GM11168 (cell line): ENCODE data around the gene CADPS.

ENCODE experiments used
- in situ Hi-C: fragments of 300-500 bp; cut with MboI; formaldehyde crosslinking; loops from one replicate; pipeline ENCODE4 v1.12.0; 2022; ENCODE audit warnings: low sequenced_read_pairs; ENCODE audit not compliant: unreplicated experiment

CADPS gene

DNA sequence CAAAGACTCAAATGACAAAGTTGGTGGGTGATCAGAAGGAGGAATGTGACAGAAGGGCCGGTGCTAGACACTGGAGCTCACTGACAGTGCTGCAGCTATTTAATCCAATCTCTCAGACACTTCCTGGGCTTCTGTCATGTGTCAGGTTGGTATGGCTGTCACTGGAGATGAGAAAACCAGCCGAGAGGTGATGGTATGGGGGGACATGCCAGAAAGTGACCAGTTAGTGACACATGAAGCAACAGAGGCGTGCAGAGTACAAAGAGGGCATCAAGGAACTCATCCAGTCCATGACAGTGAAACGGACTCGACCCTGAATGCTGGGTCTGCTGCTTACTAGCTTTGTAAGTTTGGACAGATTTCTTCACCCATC is 219.5 kb downstream of the CADPS start:
- in situ Hi-C loops: loop anchor here (25.0 kb wide), 1 partner anchor 582 kb away; no protein-coding TSS in a partner anchor

DNA sequence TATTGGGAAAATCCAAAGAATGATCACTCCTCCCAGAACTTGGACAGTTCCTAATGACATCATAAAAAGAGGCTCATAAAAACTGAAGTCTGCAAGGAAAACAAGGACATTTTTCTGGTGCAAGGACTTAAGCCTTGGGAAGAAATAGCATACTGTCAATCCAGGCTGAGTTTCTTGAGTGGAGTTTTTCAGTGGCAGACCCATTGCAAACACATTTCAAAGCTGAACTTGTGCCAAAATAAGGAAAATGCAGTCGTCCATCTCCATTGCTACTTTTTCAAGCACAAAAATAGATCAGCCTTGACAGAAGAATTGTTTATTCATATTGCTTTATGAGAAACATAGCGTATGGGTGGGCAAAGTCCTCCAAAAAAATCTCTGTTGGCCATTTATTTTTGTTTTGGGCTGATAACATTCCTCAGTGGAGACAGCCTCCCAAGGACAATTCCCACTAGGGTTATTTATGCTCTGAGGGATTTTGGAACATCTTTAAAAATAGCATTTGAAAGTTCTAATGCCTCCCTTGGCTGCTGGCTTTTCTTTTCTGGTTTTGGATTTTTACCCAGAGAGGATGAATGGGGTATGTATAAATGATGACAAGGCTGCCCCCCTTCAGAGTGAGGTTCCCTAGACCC is 220.0 kb downstream of the CADPS start:
- in situ Hi-C loops: loop anchor here (25.0 kb wide), 1 partner anchor 582 kb away; no protein-coding TSS in a partner anchor

DNA sequence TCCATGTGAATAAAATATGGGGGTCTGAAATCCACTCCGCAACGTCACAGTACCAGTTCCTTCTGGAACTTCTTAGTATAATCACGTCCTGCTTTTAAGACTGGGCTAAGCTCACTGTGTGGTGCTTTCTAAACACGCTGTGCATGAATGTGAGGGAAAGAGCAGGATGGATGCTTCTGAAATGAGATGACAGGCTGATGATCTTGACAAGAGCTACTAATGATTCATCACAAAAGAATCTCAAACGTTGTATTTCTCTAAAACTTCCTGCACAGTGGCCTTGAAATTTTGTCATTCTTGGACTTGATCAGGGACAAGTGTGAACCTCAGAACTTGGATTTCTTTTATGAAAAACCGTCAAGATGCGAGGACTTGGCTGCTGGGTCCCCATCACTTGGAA is 221.4 kb downstream of the CADPS start:
- in situ Hi-C loops: loop anchor here (25.0 kb wide), 1 partner anchor 584 kb away; no protein-coding TSS in a partner anchor

DNA sequence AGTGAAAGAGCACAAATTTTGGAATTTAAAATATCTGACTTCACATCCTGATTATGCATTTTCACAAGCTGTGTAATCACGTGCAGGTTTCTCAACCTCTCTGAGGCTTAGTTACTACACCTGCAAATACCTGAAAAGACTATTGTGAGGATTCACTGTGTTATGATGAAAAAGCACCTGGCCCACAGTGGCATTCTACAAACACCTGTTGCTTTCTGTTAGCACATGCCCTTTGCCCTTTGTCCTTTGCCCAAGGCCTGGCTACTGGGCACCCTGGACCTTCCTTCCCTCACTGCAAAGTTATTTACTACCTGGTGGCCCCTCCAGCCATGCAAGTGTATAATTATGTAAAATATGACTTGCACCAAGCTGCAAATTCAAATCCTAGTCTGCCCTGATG is 227.5 kb downstream of the CADPS start:
- in situ Hi-C loops: no loop called here

DNA sequence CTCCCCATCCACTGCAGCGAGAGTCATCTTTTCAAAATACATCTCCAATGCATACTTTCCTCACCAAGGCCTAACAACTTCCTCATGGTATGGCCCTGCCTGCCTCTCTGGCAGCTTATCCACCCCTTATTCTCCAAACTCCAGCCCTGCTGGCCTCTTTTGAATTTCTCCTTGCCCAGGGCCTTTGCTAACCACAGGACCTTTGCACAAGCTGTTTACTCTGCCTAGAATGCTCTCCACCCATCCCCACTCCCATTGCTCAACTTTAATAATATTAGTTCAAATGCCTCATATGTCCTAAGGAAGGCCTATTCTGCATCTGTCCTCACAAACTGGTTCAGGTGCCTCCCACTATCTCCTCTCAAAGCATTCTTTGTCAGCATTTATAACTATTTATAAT is 230.7 kb downstream of the CADPS start:
- in situ Hi-C loops: no loop called here

DNA sequence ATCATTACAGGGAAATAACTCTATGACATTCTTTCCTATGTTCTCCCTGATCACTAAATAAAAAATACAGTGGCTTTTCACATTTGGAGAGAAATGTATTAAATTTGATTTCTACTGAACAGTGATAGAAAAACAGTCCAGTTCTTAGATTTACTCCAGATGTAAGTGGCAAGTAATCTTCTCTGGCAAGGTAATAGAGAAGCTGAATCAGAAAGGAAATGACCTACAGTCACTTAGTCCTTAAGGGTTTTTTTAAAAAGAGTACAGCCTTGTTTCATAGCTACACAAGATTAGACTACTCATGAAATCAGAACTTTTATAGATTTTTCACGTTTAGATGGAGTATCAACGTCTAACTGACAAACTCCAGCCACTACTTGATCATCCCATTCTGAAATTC is 236.9 kb downstream of the CADPS start:
- in situ Hi-C loops: no loop called here

DNA sequence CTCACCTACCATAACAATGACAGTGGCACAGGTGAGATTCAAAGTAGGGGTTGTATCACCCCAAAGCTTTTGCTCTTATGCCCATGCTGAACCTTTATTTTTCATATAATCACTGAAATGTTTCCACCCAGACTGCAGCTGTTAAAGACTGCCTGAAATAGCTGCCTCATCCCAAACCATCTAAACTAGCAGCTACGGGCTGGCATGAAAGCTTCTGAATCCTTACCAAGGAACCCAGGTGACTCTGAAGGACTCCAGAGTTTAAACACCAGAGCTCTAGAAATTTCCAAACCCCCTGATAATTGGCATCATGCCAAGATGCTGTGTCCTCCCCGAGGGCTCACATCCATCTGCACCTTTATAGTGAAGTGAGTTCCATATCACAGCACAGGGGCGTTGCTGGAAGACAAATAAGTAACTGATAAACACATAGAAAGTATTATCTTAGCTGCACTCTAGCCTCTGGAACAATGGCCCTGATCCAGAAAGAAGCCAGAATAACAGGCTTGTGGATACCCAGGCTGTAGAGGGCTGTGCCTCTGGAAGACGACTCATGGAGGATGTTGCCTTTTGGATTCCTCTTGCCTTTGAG is 238.9 kb downstream of the CADPS start:
- in situ Hi-C loops: no loop called here

DNA sequence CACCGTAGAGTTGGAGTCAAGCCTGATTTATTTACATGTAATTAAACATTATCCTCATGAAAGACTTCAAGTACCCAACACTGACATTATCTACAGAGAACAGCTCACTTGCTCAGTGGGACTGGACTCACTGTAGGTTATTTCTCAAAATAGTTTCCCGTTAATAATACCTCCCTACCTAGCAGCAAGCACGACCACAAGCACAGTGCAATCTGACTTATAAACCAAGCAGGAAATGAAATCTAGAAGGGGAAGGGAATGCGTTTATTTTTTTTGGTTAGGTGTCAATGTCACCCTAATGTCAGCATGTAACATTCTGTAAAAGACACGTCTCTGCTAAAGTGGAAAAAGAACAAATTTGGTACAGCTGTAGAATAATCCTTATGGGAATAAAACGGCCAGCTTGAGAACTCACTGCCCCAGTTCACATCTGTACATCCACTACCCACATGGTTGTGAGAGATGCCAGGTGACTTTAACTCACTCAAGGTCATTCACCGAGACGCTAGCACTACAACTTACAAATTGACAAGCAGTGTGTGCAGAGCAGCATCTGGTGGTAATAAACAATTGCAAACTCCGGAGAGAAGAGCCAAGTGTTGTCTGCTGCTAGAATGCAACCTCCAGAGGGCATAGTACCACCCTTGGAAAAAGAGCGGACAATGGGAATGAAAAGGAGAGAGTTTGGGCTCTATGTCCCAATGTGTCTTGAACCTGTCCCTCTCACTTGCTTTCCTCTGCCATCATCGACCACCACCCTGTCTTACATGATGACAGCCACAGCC is 242.5 kb downstream of the CADPS start:
- in situ Hi-C loops: no loop called here

DNA sequence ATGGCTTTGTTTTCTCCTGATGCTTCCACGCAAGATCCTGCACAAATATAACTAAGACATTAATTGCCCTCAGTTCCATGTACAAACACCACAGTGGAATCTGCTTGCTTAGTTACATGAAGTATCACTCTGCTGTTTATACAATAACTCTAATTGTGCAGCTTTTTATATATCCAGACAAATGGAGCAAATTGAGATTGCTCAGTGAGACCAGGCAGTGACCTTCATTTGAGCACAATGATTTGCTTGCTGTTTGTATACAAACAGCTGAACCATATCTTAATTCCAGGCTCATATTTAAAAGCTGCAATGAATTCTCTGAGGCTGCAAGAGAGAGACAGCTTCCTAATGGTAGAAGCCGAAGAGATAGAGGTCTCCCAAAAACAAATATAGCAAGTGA is 243.7 kb downstream of the CADPS start:
- in situ Hi-C loops: no loop called here

DNA sequence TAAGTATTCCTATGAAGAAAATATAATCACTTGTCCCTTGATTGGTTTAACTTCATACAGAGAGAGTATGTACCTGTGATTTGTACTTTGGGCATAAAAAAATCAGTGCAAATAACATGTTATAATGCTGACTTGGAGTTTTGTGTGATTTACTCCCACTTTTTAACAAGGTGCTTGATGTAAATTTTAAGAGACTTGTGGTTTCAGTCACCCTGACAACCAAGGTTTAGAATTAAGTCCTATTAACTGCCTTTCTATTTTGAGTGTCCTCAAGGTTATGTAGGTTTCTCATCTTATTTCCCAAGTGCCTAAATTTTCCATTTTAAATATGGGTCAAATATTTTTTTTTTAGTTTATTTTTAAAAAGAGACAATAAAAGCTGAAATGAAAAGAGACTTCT is 244.6 kb downstream of the CADPS start:
- in situ Hi-C loops: no loop called here

DNA sequence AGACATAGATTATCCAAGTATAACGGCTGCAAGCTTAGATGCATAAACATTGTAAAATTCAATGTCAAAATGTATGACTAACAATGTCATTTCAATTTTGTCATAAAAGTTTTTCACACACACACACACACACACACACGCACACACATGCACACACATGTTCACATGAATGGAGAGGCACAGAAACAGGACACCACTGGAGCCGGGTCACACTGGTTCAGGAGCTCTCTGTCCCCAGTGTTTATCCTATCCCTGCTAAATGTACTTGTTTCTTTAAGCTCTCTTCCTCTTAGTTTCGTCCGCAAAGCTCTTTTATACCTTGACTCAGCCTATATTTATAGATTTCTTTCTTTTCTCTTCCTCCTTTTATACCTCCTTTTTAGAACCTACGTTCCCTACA is 249.9 kb downstream of the CADPS start:
- in situ Hi-C loops: no loop called here

DNA sequence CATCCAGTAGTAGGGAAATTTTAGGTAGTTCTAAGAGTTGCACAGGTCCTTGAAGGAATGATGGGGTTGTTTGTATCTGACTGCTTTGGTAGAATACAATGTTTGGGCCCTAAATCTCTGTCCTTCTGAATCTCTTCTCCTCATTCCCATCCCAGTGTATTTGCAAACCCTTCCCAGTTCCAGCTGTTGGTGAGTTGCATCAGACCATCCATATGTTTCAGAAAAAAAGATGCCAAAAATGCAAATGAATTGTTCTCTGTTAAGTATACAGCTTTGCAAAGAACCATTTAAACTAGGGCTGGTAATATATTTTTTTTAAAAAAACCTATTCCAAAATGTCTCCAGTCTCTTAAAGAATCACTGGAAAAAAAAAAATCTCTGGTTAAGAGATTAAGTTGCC is 251.0 kb downstream of the CADPS start:
- in situ Hi-C loops: no loop called here

DNA sequence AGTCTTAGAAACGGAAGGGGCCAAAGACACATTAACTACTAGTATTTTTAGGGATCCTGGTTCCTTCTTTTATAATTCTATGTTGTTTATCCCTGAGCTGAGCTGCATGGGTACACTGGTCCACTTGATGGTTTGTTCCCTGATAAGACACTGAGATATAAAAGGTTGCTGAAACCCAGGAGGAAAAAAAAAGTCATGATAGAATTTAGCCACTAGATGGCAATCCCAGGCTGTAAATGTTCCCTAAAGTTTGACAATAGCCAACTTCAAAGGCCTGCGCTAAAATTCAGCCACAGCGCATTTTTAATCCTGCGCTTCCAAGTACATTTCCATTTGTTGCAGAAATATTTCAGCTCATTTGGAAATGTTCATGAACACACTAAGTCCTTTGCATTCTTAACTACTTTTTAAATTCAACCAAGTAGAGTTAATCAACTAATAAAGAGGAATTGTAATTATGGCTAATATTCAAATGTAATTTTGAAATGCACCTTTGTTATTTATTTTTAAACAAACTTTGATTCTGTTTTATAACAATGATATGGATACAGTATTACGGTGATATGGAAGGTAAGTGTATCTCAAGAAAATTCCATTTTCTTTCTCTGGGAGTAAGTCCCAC is 252.6 kb downstream of the CADPS start:
- in situ Hi-C loops: no loop called here

DNA sequence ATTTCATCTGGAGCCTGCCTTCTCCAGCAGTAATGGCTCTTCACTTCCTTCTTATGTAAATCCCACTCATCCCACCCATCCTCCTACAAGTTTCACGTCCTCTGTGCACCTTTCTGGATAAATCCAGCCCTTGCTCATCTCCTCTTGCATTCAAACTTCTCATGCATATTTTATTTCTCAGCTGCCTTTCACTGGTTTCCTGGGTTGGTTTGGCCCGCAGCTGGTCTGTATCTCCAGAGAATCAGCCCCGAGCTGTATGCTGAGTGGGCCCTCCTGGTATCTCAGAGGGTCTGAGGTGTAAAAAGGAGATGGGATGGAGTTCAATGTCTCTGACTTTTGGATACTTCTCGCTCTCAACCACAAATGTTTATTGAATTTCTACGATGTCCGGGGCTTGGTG is 253.3 kb downstream of the CADPS start:
- in situ Hi-C loops: no loop called here

DNA sequence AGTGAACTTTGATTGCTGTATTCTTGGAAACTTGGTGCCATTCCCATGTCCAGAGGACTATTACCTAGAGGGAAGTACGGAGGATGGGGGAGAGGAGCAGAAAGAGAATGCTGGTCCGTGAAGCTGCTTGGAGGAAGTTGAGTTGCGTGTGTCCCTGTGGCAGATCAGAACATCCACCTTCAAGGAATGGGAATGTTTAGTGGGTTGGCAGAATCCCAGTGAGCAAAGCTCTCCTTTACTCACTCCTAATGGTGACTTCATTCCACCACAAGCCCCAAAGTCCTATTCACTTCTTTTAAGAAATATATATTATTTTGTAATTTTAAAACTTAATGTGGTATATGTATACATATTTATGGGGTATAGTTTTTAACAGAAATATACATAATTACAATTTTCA is 254.0 kb downstream of the CADPS start:
- in situ Hi-C loops: no loop called here

DNA sequence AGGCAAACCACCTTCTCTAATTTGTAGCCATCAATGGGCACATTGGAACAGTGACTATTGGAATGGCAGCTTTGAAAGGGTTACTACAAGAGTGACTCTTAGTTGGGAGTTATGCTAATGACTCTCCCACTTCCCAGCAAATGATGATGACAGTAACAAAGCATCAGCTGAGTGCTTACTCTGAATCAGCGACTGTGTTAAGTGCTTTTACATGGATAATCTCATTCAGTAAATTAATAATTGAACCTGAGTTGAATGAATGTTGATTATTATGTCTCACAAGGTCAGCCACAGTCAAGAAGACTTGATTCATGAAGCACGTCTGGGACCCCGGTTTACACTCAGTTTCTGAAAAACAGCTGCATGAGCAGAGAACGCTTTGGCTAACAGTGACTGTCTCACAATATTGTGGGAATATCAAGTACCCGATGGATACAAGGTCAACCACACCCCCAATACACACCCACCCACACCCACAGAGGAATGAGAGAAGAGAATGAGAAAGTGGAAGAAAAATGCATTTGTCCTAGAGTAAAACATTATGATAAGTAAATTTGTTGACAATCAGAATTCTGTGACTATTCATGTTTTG is 259.9 kb downstream of the CADPS start:
- in situ Hi-C loops: no loop called here

DNA sequence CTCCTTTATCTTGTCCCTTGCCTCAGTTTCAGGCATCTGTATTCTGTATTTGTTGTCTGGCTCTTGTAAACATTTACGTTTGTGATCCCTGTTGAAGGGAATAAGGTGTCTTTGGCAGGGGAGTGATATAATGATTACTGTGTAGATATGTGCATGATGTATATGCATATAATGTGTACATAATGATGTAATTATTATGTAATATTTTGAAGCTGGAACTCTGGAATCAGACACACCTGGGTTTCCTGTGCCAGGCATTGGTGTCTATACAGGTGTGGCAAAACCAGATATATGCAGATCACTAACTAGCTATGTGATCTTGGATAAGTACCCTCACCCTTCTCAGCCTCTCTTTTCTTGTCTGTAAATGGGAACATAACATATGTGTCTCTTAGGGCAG is 260.7 kb downstream of the CADPS start:
- in situ Hi-C loops: no loop called here

DNA sequence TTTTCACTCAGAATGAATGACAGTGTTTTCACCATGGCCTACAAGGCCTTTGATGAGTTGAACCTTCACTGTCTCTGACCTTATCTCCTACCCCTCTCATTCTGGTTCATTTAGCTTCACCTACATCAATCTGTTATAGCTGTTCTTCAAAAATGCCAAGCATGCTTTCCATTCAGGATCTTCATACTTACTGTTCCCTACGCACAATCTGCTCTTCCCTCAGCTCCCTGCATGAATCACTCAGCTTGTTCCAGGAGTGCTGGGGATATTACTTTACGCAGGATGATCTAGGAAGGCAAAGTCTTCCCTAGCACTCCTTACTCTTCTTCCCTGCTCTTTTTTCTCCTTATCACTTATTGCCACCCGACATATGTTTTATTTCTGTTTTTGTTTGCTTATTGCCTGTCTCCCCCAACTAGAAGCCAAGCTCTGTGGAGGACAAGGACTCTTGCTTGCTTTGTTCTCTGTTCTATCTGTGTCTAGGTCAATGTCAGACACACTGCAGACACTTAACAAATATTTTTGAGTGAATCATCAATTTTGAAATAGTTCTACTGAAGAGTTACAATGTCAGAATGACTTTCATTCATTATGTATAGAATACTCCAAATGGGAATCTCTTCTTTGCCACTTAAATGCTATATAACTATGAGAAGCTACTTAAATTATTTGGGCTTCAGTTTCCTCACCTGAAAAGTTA is 263.5 kb downstream of the CADPS start:
- in situ Hi-C loops: no loop called here

DNA sequence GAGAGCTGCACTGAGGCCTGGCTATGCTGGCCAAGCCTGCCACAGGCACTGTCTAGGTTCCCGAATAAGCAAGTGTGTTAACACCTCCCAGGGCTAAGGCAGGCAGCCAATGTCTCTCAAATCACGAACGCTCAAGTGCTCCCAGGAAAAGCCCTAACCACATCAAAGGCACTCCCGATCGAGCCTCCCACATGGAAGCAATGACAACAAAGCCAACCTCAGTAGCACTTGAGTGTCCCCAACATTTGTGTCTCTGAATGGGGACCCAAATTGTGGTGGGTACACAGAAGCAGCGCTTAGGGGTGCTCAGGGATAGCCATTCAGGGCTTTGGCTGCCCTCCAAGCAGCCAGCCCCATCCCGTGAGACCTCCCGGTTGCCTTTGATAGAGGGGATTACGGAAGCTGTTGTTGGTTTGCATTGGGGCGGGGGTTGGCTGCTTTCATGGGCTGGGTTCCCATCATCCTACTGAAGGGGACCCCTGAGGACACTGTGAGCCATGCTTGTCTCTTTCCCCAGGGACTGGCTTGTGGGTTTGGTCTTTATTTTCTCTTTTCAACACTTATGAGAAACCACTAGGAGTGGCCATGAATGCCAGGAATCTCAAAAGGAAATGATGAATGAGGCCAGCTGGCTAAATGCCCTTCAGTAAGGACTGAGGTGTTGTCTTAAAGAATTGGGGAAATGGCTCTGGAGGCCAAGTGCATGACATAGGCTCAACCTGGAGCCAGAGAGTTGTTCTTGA is 267.8 kb downstream of the CADPS start:
- in situ Hi-C loops: no loop called here
